BJ (cell line): ENCODE data around the gene KRTAP10-2. TPM values are rescaled to one million over a fixed set of nuclear protein-coding genes. Genes with fewer than 3 reads are reported as not detected.

Experiments used
- CTCF ChIA-PET: fragments of 350-600 bp; formaldehyde crosslinking; extraction: SDS; loops from one replicate; lab custom pipeline; 2021; ENCODE audit warnings: antibody characterized with exemption, inconsistent platforms; lab: Yijun Ruan, JAX
- POLR2A ChIA-PET: fragments of 300-600 bp; sonication (Branson Sonifier 250); formaldehyde crosslinking; extraction: SDS; loops from one replicate; lab custom pipeline; 2021; ENCODE audit warnings: antibody characterized with exemption; lab: Charles Lee
- DNase-seq: peaks from one replicate; pipeline ENCODE4 v3.0.0-alpha.2; 2011; ENCODE audit warnings: low read depth
- H3K27me3 ChIP-seq: 2 replicates; pipeline ENCODE4 v1.6.0; 2011; ENCODE audit warnings: low read length; ENCODE audit not compliant: control insufficient read depth, insufficient read depth
- H3K36me3 ChIP-seq: 2 replicates; pipeline ENCODE4 v1.5.1; 2011; ENCODE audit warnings: low read length; ENCODE audit not compliant: control insufficient read depth, insufficient read depth
- H3K4me3 ChIP-seq: 2 replicates; pipeline ENCODE4 v1.5.1; 2011; ENCODE audit warnings: low read depth, mild to moderate bottlenecking, control low read depth, low read length
- CTCF ChIP-seq: IDR thresholded peaks from 2 replicates; pipeline ENCODE4 v1.5.1; 2011; ENCODE audit warnings: low read depth, mild to moderate bottlenecking, control low read depth, inconsistent platforms, low read length, moderate library complexity; ENCODE audit not compliant: insufficient read depth
- polyA plus RNA-seq: library from polyadenylated mRNA; depleted of rRNA; stranded (reverse); fragments of >200 nt; gene quantifications from 2 replicates; pipeline ENCODE4 v1.2.3, GENCODE V29; 2011

The KRTAP10-2 gene
- polyA plus RNA-seq, 1 experiment: not detected

GRCh38 chr21:44518686-44519085 is 32.6 kb downstream of the KRTAP10-2 start:
- POLR2A ChIA-PET: no interaction called here
- DNase-seq: no peak
- H3K36me3 ChIP-seq: no peaks in the 10 kb centered on the region
- CTCF ChIA-PET: no interaction called here
- TF ChIP-seq CTCF: no peak
- H3K4me3 ChIP-seq: no peak overlapping the region
- no peaks in the 10 kb centered on the region for H3K27me3 ChIP-seq

GRCh38 chr21:44517175-44517899 is 34.0 kb downstream of the KRTAP10-2 start:
- ChIA-PET POLR2A (no interaction called here), CTCF (no interaction called here)
- no peaks in the 10 kb centered on the region for H3K27me3 ChIP-seq

GRCh38 chr21:44516828-44517174 is 34.5 kb downstream of the KRTAP10-2 start:
- CTCF ChIA-PET: no interaction called here
- POLR2A ChIA-PET: no interaction called here
- no peaks in the 10 kb centered on the region for H3K36me3 ChIP-seq
- TF ChIP-seq CTCF: no peak
- no peak overlapping the region for H3K4me3 ChIP-seq
- no peaks in the 10 kb centered on the region for H3K27me3 ChIP-seq
- no peak for DNase-seq

More at GRCh38 chr21:44517175-44517899, 34.0 kb downstream of the KRTAP10-2 start:
- TF ChIP-seq CTCF: no peak
- Histone ChIP-seq H3K36me3 (no peaks in the 10 kb centered on the region), H3K4me3 (no peak overlapping the region)
- no peak for DNase-seq

DNA sequence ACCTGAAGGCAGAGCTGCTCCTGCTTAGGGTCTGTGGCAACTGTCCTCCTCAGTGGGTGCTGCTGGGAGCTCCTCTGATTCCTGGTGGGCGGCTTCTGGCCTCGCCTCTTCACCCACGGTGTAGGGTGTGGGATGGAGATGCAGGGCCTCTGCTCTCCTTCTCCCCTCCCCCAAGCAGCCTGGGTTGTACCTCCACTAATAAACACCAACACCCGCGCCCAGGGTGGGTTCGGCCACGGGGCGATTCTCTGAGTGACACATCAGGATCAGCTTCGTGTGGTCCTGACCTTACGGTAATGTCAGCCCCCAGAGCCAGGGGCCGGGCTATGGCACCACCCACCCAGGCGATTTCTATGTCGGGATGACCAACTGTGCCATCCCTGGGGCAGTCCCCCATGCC is 35.0 kb downstream of the KRTAP10-2 start:
- H3K36me3 ChIP-seq: no peaks in the 10 kb centered on the region
- TF ChIP-seq CTCF: no peak
- ChIA-PET POLR2A (no interaction called here), CTCF (no interaction called here)
- DNase-seq: no peak
- H3K27me3 ChIP-seq: no peaks in the 10 kb centered on the region
- H3K4me3 ChIP-seq: no peak overlapping the region

GRCh38 chr21:44515359-44516165 is 35.7 kb downstream of the KRTAP10-2 start:
- no peak for DNase-seq
- Histone ChIP-seq H3K4me3 (no peak overlapping the region), H3K36me3 (no peaks in the 10 kb centered on the region), H3K27me3 (no peaks in the 10 kb centered on the region)
- CTCF ChIA-PET: no interaction called here
- POLR2A ChIA-PET: no interaction called here
- TF ChIP-seq CTCF: no peak
